SU-DHL-6 (cell line): ENCODE results near the gene MAML1.

Source experiments
- CTCF ChIP-seq: fragments of 200-600 bp; sonication (generic); IDR thresholded peaks from one replicate; pipeline ENCODE4 v1.5.1; 2017; ENCODE audit warnings: antibody characterized with exemption, mild to moderate bottlenecking, low read length, moderate library complexity; ENCODE audit not compliant: insufficient read depth, poor library complexity, severe bottlenecking
- EZH2phosphoT487 ChIP-seq: fragments of 200-600 bp; sonication (generic), shearing (Covaris generic); conservative IDR thresholded peaks from 2 replicates; pipeline ENCODE4 v1.6.1; 2018; ENCODE audit warnings: mild to moderate bottlenecking, antibody characterized with exemption, low read length, moderate library complexity, mixed read lengths

- TF ChIP-seq CTCF (no peak), EZH2phosphoT487 (no peak)
Measured at GRCh38 chr5:179786861-179787260, 54.2 kb downstream of the MAML1 start.
